ENCODE measurements around the gene SORCS2. TPM values are rescaled to one million over a fixed set of nuclear protein-coding genes. Genes with fewer than 3 reads are reported as not detected.

The SORCS2 gene
- total RNA-seq, 1 experiment from 2014 or later, result 4.1 TPM

DNA sequence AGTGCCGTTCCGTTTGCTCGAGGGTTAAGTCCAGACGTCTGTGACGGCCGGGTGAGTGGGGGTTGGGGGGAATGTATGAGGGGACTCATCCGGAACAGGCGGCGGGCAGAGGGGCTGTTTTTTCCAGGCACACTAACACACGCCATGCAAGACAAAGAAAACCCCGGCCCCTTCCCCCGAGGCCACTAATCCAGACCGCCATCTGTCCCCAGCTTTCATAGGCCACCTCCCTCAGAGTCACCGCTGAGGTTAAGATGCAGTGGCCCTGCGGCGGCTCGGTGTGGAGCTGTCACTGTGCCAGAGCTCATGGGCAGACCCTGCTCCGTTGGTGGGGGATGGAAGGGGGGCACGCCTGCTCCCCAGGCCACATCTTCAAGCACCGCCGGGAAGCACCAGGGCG lies 34.1 kb downstream of the SORCS2 start:
- Histone ChIP-seq H3F3A (ENCODE audit: low read length, unreplicated experiment) (no peaks in the 10 kb centered on the region), H3K4me3 (ENCODE audit: low read length) (no peak overlapping the region), H4K20me1 (ENCODE audit: low read length) (no peaks in the 10 kb centered on the region), H3K36me3 (ENCODE audit: low read depth, low read length) (no peaks in the 10 kb centered on the region), H3K9me2 (replicated peaks; ENCODE audit: low read length) (no peaks in the 10 kb centered on the region), H3K4me1 (ENCODE audit: insufficient read depth, low read length) (no peaks in the 10 kb centered on the region), H3K27me3 (ENCODE audit: low read length) (no peaks in the 10 kb centered on the region), H3K79me2 (ENCODE audit: low read length) (no peaks in the 10 kb centered on the region), H3K9me3 (ENCODE audit: low read length) (no peaks in the 10 kb centered on the region), H2AFZ (ENCODE audit: low read length) (no peak overlapping the region), H3K9ac (ENCODE audit: low read length) (no peak overlapping the region), H3K27ac (ENCODE audit: low read length) (no peak overlapping the region), H3K4me2 (ENCODE audit: low read length) (no peak overlapping the region)
- TF ChIP-seq EZH2phosphoT487 (IDR thresholded peaks at IDR 0.05; ENCODE audit: borderline replicate concordance, low read length), result no peak
- no peak for TF ChIP-seq EZH2 (IDR thresholded peaks at IDR 0.05; ENCODE audit: low read length, unreplicated experiment)
- TF ChIP-seq, protein P1, sequence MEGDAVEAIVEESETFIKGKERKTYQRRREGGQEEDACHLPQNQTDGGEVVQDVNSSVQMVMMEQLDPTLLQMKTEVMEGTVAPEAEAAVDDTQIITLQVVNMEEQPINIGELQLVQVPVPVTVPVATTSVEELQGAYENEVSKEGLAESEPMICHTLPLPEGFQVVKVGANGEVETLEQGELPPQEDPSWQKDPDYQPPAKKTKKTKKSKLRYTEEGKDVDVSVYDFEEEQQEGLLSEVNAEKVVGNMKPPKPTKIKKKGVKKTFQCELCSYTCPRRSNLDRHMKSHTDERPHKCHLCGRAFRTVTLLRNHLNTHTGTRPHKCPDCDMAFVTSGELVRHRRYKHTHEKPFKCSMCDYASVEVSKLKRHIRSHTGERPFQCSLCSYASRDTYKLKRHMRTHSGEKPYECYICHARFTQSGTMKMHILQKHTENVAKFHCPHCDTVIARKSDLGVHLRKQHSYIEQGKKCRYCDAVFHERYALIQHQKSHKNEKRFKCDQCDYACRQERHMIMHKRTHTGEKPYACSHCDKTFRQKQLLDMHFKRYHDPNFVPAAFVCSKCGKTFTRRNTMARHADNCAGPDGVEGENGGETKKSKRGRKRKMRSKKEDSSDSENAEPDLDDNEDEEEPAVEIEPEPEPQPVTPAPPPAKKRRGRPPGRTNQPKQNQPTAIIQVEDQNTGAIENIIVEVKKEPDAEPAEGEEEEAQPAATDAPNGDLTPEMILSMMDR (conservative IDR thresholded peaks at IDR 0.05; ENCODE audit: low read depth, low read length), result no peak
- intact Hi-C loops (cut with micrococcal nuclease), result no loop called here
- no peak for DNase-seq
- ChIA-PET POLR2A (ENCODE audit: unreplicated experiment) (no interaction called here), CTCF (no interaction called here)
- no peak for ATAC-seq
- no TSS peak for BruUV-seq (replicated peaks)

GRCh38 chr4:7227008-7227407 lies 34.7 kb downstream of the SORCS2 start:
- H3K9ac ChIP-seq (ENCODE audit: low read length), result no peak overlapping the region
- intact Hi-C loops (cut with micrococcal nuclease), result no loop called here
- ChIA-PET POLR2A (ENCODE audit: unreplicated experiment) (no interaction called here), CTCF (no interaction called here)
- no peaks in the 10 kb centered on the region for H3K4me1 ChIP-seq (ENCODE audit: insufficient read depth, low read length)
- BruUV-seq (replicated peaks), result no TSS peak
- no peak for TF ChIP-seq EZH2 (IDR thresholded peaks at IDR 0.05; ENCODE audit: low read length, unreplicated experiment)
- TF ChIP-seq, protein P1 (conservative IDR thresholded peaks at IDR 0.05; ENCODE audit: low read depth, low read length), result no peak
- TF ChIP-seq EZH2phosphoT487 (IDR thresholded peaks at IDR 0.05; ENCODE audit: borderline replicate concordance, low read length), result no peak
- no peak overlapping the region for H2AFZ ChIP-seq (ENCODE audit: low read length)
- H3K27me3 ChIP-seq (ENCODE audit: low read length), result no peaks in the 10 kb centered on the region
- H3K4me3 ChIP-seq (ENCODE audit: low read length), result no peak overlapping the region
- H3K9me2 ChIP-seq (replicated peaks; ENCODE audit: low read length), result no peaks in the 10 kb centered on the region
- no peak overlapping the region for H3K4me2 ChIP-seq (ENCODE audit: low read length)
- no peaks in the 10 kb centered on the region for H3F3A ChIP-seq (ENCODE audit: low read length, unreplicated experiment)
- H3K27ac ChIP-seq (ENCODE audit: low read length), result no peak overlapping the region
- H3K79me2 ChIP-seq (ENCODE audit: low read length), result no peaks in the 10 kb centered on the region
- ATAC-seq (no peak), DNase-seq (no peak)
- no peaks in the 10 kb centered on the region for H3K9me3 ChIP-seq (ENCODE audit: low read length)
- H3K36me3 ChIP-seq (ENCODE audit: low read depth, low read length), result no peaks in the 10 kb centered on the region
- H4K20me1 ChIP-seq (ENCODE audit: low read length), result no peaks in the 10 kb centered on the region

- ATAC-seq, result no peak
- H3K36me3 ChIP-seq (ENCODE audit: low read depth, low read length), result no peaks in the 10 kb centered on the region
- TF ChIP-seq, protein P1 (conservative IDR thresholded peaks at IDR 0.05; ENCODE audit: low read depth, low read length), result no peak
- no peak for TF ChIP-seq EZH2phosphoT487 (IDR thresholded peaks at IDR 0.05; ENCODE audit: borderline replicate concordance, low read length)
- TF ChIP-seq EZH2 (IDR thresholded peaks at IDR 0.05; ENCODE audit: low read length, unreplicated experiment), result no peak
Observed at GRCh38 chr4:7228734-7229133, 36.4 kb downstream of the SORCS2 start.

More at GRCh38 chr4:7228734-7229133, 36.4 kb downstream of the SORCS2 start:
- intact Hi-C loops (cut with micrococcal nuclease), result no loop called here
- H4K20me1 ChIP-seq (ENCODE audit: low read length), result no peaks in the 10 kb centered on the region
- H3K27ac ChIP-seq (ENCODE audit: low read length), result no peak overlapping the region
- no peak overlapping the region for H3K4me2 ChIP-seq (ENCODE audit: low read length)
- DNase-seq, result no peak
- no peaks in the 10 kb centered on the region for H3K4me1 ChIP-seq (ENCODE audit: insufficient read depth, low read length)
- CTCF ChIA-PET, result no interaction called here
- no peak overlapping the region for H3K9ac ChIP-seq (ENCODE audit: low read length)
- no peaks in the 10 kb centered on the region for H3K27me3 ChIP-seq (ENCODE audit: low read length)
- no TSS peak for BruUV-seq (replicated peaks)
- H3F3A ChIP-seq (ENCODE audit: low read length, unreplicated experiment), result no peaks in the 10 kb centered on the region
- H3K9me3 ChIP-seq (ENCODE audit: low read length), result no peaks in the 10 kb centered on the region
- no peak overlapping the region for H3K4me3 ChIP-seq (ENCODE audit: low read length)
- POLR2A ChIA-PET (ENCODE audit: unreplicated experiment), result no interaction called here
- no peak overlapping the region for H2AFZ ChIP-seq (ENCODE audit: low read length)
- no peaks in the 10 kb centered on the region for H3K79me2 ChIP-seq (ENCODE audit: low read length)
- no peaks in the 10 kb centered on the region for H3K9me2 ChIP-seq (replicated peaks; ENCODE audit: low read length)

Data from PC-3 (cell line).